GM19240 (cell line): ENCODE results near the gene CELSR1.

ENCODE experiments used
- DNase-seq: peaks from one replicate; pipeline ENCODE4 v3.0.0; 2011; ENCODE audit warnings: low spot score; ENCODE audit not compliant: insufficient read length

The CELSR1 gene

GRCh38 chr22:46447906-46448305 is 89.5 kb downstream of the CELSR1 start:
- DNase-seq, result no peak

GRCh38 chr22:46446799-46447198 is 90.6 kb downstream of the CELSR1 start:
- no peak for DNase-seq

GRCh38 chr22:46445771-46446420 is 91.5 kb downstream of the CELSR1 start:
- no peak for DNase-seq

- DNase-seq, result no peak
These were observed 93.0 kb downstream of the CELSR1 start for GRCh38 chr22:46444390-46444854.

GRCh38 chr22:46443850-46444389 is 93.5 kb downstream of the CELSR1 start:
- no peak for DNase-seq

- DNase-seq, result no peak
These were observed 95.1 kb downstream of the CELSR1 start for GRCh38 chr22:46442217-46442853.

- no peak for DNase-seq
These were observed 97.6 kb downstream of the CELSR1 start for GRCh38 chr22:46439576-46440465.

- DNase-seq, result no peak
These were observed 98.3 kb downstream of the CELSR1 start for GRCh38 chr22:46439111-46439510.

GRCh38 chr22:46437671-46438440 is 99.6 kb downstream of the CELSR1 start:
- DNase-seq, result no peak

- DNase-seq, result no peak
These were observed 100.7 kb downstream of the CELSR1 start for GRCh38 chr22:46436595-46437175.

GRCh38 chr22:46433318-46433717 is 104.1 kb downstream of the CELSR1 start:
- no peak for DNase-seq

- DNase-seq, result peak; percentile 52
These were observed 105.0 kb downstream of the CELSR1 start for GRCh38 chr22:46432164-46433068.

GRCh38 chr22:46430961-46431838 is 106.2 kb downstream of the CELSR1 start:
- no peak for DNase-seq

GRCh38 chr22:46429325-46429853 is 108.0 kb downstream of the CELSR1 start:
- DNase-seq, result no peak

- no peak for DNase-seq
These were observed 108.7 kb downstream of the CELSR1 start for GRCh38 chr22:46428602-46429324.

- no peak for DNase-seq
These were observed 109.2 kb downstream of the CELSR1 start for GRCh38 chr22:46428171-46428570.

- DNase-seq, result no peak
These were observed 112.4 kb downstream of the CELSR1 start for GRCh38 chr22:46425016-46425415.

GRCh38 chr22:46424496-46424895 is 112.9 kb downstream of the CELSR1 start:
- DNase-seq, result no peak
